ENCODE measurements around the gene PRXL2B. TPM values are rescaled to one million over a fixed set of nuclear protein-coding genes. Genes with fewer than 3 reads are reported as not detected.
"Not testable (repeated sequence)": the region's sequence is repeated elsewhere in the genome, so short reads cannot be mapped to it uniquely, and the experiment has no call there.

Gene PRXL2B
- total and polyA plus RNA-seq, 9 donors: 8.9 to 32.4 (median 22.9) TPM

GRCh38 chr1:2623571-2624337 lies 37.2 kb downstream of the PRXL2B start:
- Histone ChIP-seq H3K9me3 (replicated peaks; ENCODE audit: control insufficient read depth, low read depth, low read length) (no peaks in the 10 kb centered on the region), H3K36me3 (ENCODE audit: control insufficient read depth, insufficient read depth, low read length) (no peaks in the 10 kb centered on the region), H3K27ac (ENCODE audit: low read length) (no peak overlapping the region), H3K4me1 (ENCODE audit: control insufficient read depth, insufficient read depth, low read length) (no peaks in the 10 kb centered on the region), H3K27me3 (ENCODE audit: control insufficient read depth, insufficient read depth, low read length) (peaks cover 24% of the 10 kb centered on the region), H3K4me3 (ENCODE audit: low read length) (no peak overlapping the region)
- no peak for DNase-seq
- 85% methylated on average over 3 of the region's 12 CpGs for WGBS (ENCODE audit: insufficient coverage)

GRCh38 chr1:2624735-2625300 lies 38.2 kb downstream of the PRXL2B start:
- WGBS (ENCODE audit: insufficient coverage): 86% methylated on average over 4 of the region's 13 CpGs
- H3K27ac ChIP-seq (ENCODE audit: low read length): no peak overlapping the region
- no peaks in the 10 kb centered on the region for H3K4me1 ChIP-seq (ENCODE audit: control insufficient read depth, insufficient read depth, low read length)
- DNase-seq: no peak
- peaks cover 31% of the 10 kb centered on the region for H3K27me3 ChIP-seq (ENCODE audit: control insufficient read depth, insufficient read depth, low read length)
- no peaks in the 10 kb centered on the region for H3K9me3 ChIP-seq (replicated peaks; ENCODE audit: control insufficient read depth, low read depth, low read length)
- no peaks in the 10 kb centered on the region for H3K36me3 ChIP-seq (ENCODE audit: control insufficient read depth, insufficient read depth, low read length)
- H3K4me3 ChIP-seq (ENCODE audit: low read length): no peak overlapping the region

- peaks cover 36% of the 10 kb centered on the region for H3K27me3 ChIP-seq (ENCODE audit: control insufficient read depth, insufficient read depth, low read length)
- DNase-seq: no peak
- no peak overlapping the region for H3K27ac ChIP-seq (ENCODE audit: low read length)
- H3K4me3 ChIP-seq (ENCODE audit: low read length): no peak overlapping the region
- no peaks in the 10 kb centered on the region for H3K4me1 ChIP-seq (ENCODE audit: control insufficient read depth, insufficient read depth, low read length)
- no peaks in the 10 kb centered on the region for H3K36me3 ChIP-seq (ENCODE audit: control insufficient read depth, insufficient read depth, low read length)
- 76% methylated on average over 8 of the region's 10 CpGs for WGBS (ENCODE audit: insufficient coverage)
- no peaks in the 10 kb centered on the region for H3K9me3 ChIP-seq (replicated peaks; ENCODE audit: control insufficient read depth, low read depth, low read length)
Measured at GRCh38 chr1:2625311-2625710, 38.7 kb downstream of the PRXL2B start.

- not testable (repeated sequence) for DNase-seq; H3K4me1 ChIP-seq (ENCODE audit: control insufficient read depth, insufficient read depth, low read length); H3K4me3 ChIP-seq (ENCODE audit: low read length); H3K36me3 ChIP-seq (ENCODE audit: control insufficient read depth, insufficient read depth, low read length); H3K9me3 ChIP-seq (replicated peaks; ENCODE audit: control insufficient read depth, low read depth, low read length); H3K27ac ChIP-seq (ENCODE audit: low read length)
- peaks cover 39% of the 10 kb centered on the region for H3K27me3 ChIP-seq (ENCODE audit: control insufficient read depth, insufficient read depth, low read length)
- 52% methylated on average over 3 of the region's 7 CpGs for WGBS (ENCODE audit: insufficient coverage)
Measured at GRCh38 chr1:2625748-2626147, 39.2 kb downstream of the PRXL2B start.

GRCh38 chr1:2627746-2628145 lies 41.2 kb downstream of the PRXL2B start:
- Histone ChIP-seq H3K4me3 (ENCODE audit: low read length) (no peak overlapping the region), H3K27ac (ENCODE audit: low read length) (no peak overlapping the region), H3K27me3 (ENCODE audit: control insufficient read depth, insufficient read depth, low read length) (peaks cover 49% of the 10 kb centered on the region), H3K36me3 (ENCODE audit: control insufficient read depth, insufficient read depth, low read length) (no peaks in the 10 kb centered on the region), H3K4me1 (ENCODE audit: control insufficient read depth, insufficient read depth, low read length) (no peaks in the 10 kb centered on the region), H3K9me3 (replicated peaks; ENCODE audit: control insufficient read depth, low read depth, low read length) (no peaks in the 10 kb centered on the region)
- DNase-seq: no peak
- no CpG with 5 or more reads among the region's 6 CpGs for WGBS (ENCODE audit: insufficient coverage)

GRCh38 chr1:2628191-2628932 lies 41.8 kb downstream of the PRXL2B start:
- H3K27me3 ChIP-seq (ENCODE audit: control insufficient read depth, insufficient read depth, low read length): peaks cover 49% of the 10 kb centered on the region
- no peak for DNase-seq
- 6% methylated on average over 38 of the region's 46 CpGs for WGBS (ENCODE audit: insufficient coverage)
- H3K4me1 ChIP-seq (ENCODE audit: control insufficient read depth, insufficient read depth, low read length): peaks cover under 1% of the 10 kb centered on the region
- H3K36me3 ChIP-seq (ENCODE audit: control insufficient read depth, insufficient read depth, low read length): no peaks in the 10 kb centered on the region
- H3K27ac ChIP-seq (ENCODE audit: low read length): no peak overlapping the region
- H3K9me3 ChIP-seq (replicated peaks; ENCODE audit: control insufficient read depth, low read depth, low read length): no peaks in the 10 kb centered on the region
- H3K4me3 ChIP-seq (ENCODE audit: low read length): no peak overlapping the region

- under 1% methylated on average over 48 of the region's 64 CpGs for WGBS (ENCODE audit: insufficient coverage)
- Histone ChIP-seq H3K4me1 (ENCODE audit: control insufficient read depth, insufficient read depth, low read length) (peaks cover 8% of the 10 kb centered on the region), H3K4me3 (ENCODE audit: low read length) (no peak overlapping the region), H3K27ac (ENCODE audit: low read length) (no peak overlapping the region), H3K27me3 (ENCODE audit: control insufficient read depth, insufficient read depth, low read length) (peaks cover 44% of the 10 kb centered on the region), H3K36me3 (ENCODE audit: control insufficient read depth, insufficient read depth, low read length) (no peaks in the 10 kb centered on the region), H3K9me3 (replicated peaks; ENCODE audit: control insufficient read depth, low read depth, low read length) (no peaks in the 10 kb centered on the region)
- DNase-seq: no peak
Measured at GRCh38 chr1:2628933-2629626, 42.5 kb downstream of the PRXL2B start.

GRCh38 chr1:2629627-2630497 lies 43.3 kb downstream of the PRXL2B start:
- peaks cover 44% of the 10 kb centered on the region for H3K27me3 ChIP-seq (ENCODE audit: control insufficient read depth, insufficient read depth, low read length)
- H3K4me1 ChIP-seq (ENCODE audit: control insufficient read depth, insufficient read depth, low read length): peaks cover 10% of the 10 kb centered on the region
- H3K9me3 ChIP-seq (replicated peaks; ENCODE audit: control insufficient read depth, low read depth, low read length): no peaks in the 10 kb centered on the region
- no peak overlapping the region for H3K4me3 ChIP-seq (ENCODE audit: low read length)
- 85% methylated on average over 22 of the region's 23 CpGs for WGBS (ENCODE audit: insufficient coverage)
- no peak for DNase-seq
- no peaks in the 10 kb centered on the region for H3K36me3 ChIP-seq (ENCODE audit: control insufficient read depth, insufficient read depth, low read length)
- no peak overlapping the region for H3K27ac ChIP-seq (ENCODE audit: low read length)

- Histone ChIP-seq H3K27me3 (ENCODE audit: control insufficient read depth, insufficient read depth, low read length) (peaks cover 41% of the 10 kb centered on the region), H3K4me1 (ENCODE audit: control insufficient read depth, insufficient read depth, low read length) (peaks cover 10% of the 10 kb centered on the region), H3K4me3 (ENCODE audit: low read length) (no peak overlapping the region), H3K9me3 (replicated peaks; ENCODE audit: control insufficient read depth, low read depth, low read length) (no peaks in the 10 kb centered on the region), H3K27ac (ENCODE audit: low read length) (no peak overlapping the region), H3K36me3 (ENCODE audit: control insufficient read depth, insufficient read depth, low read length) (no peaks in the 10 kb centered on the region)
- DNase-seq: no peak
- 90% methylated on average over 33 of the region's 35 CpGs for WGBS (ENCODE audit: insufficient coverage)
Measured at GRCh38 chr1:2630498-2631135, 44.0 kb downstream of the PRXL2B start.

All from muscle of leg (tissue), 11 donors.